Measurements from ENCODE around the gene CPXM2.

GRCh38 chr10:123913688-123914268 is 22.2 kb upstream of the CPXM2 start:
- TF ChIP-seq, protein P1, sequence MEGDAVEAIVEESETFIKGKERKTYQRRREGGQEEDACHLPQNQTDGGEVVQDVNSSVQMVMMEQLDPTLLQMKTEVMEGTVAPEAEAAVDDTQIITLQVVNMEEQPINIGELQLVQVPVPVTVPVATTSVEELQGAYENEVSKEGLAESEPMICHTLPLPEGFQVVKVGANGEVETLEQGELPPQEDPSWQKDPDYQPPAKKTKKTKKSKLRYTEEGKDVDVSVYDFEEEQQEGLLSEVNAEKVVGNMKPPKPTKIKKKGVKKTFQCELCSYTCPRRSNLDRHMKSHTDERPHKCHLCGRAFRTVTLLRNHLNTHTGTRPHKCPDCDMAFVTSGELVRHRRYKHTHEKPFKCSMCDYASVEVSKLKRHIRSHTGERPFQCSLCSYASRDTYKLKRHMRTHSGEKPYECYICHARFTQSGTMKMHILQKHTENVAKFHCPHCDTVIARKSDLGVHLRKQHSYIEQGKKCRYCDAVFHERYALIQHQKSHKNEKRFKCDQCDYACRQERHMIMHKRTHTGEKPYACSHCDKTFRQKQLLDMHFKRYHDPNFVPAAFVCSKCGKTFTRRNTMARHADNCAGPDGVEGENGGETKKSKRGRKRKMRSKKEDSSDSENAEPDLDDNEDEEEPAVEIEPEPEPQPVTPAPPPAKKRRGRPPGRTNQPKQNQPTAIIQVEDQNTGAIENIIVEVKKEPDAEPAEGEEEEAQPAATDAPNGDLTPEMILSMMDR (IDR thresholded peaks at IDR 0.05; ENCODE audit: poor library complexity), result no peak
- TF ChIP-seq EZH2phosphoT487 (IDR thresholded peaks at IDR 0.05; ENCODE audit: low read depth, severe bottlenecking, unreplicated experiment), result no peak
